ACC112 (cell line): ENCODE measurements around the gene HDAC4.

Experiments
- H2AFZ ChIP-seq: fragments of 200-600 bp; sonication (generic); one replicate; pipeline ENCODE4 v1.6.0; 2017; ENCODE audit warnings: antibody characterized with exemption, low read length; ENCODE audit not compliant: unreplicated experiment
- H3K27ac ChIP-seq: fragments of 200-600 bp; sonication (generic); 2 replicates; pipeline ENCODE4 v1.5.1; 2014; ENCODE audit warnings: low read depth, mild to moderate bottlenecking, antibody characterized with exemption, low read length, moderate library complexity
- H3K27me3 ChIP-seq: fragments of 200-600 bp; sonication (generic); 2 replicates; pipeline ENCODE4 v1.6.1; 2014; ENCODE audit warnings: mild to moderate bottlenecking, antibody characterized with exemption, low read length, moderate library complexity, mixed read lengths; ENCODE audit not compliant: insufficient read depth
- H3K36me3 ChIP-seq: fragments of 200-600 bp; sonication (generic); 2 replicates; pipeline ENCODE4 v1.6.1; 2016; ENCODE audit warnings: mild to moderate bottlenecking, antibody characterized with exemption, low read length, moderate library complexity, mixed read lengths; ENCODE audit not compliant: insufficient read depth
- H3K4me1 ChIP-seq: fragments of 200-600 bp; sonication (generic); one replicate; pipeline ENCODE4 v1.6.1; 2016; ENCODE audit warnings: low read length, mixed read lengths; ENCODE audit not compliant: insufficient read depth, unreplicated experiment, control insufficient read depth
- H3K4me3 ChIP-seq: fragments of 200-600 bp; sonication (generic); 2 replicates; pipeline ENCODE4 v1.5.1; 2014; ENCODE audit warnings: mild to moderate bottlenecking, low read depth, low read length
- H3K79me2 ChIP-seq: fragments of 200-600 bp; sonication (generic); one replicate; pipeline ENCODE4 v1.6.0; 2016; ENCODE audit warnings: low read length; ENCODE audit not compliant: control insufficient read depth, unreplicated experiment, insufficient read depth

The HDAC4 gene

GRCh38 chr2:239116456-239117246 is 284.2 kb downstream of the HDAC4 start:
- no peaks in the 10 kb centered on the region for H3K79me2 ChIP-seq

GRCh38 chr2:239115616-239116015 is 285.2 kb downstream of the HDAC4 start:
- H2AFZ ChIP-seq: no peak overlapping the region
- no peak overlapping the region for H3K4me3 ChIP-seq
- no peaks in the 10 kb centered on the region for H3K36me3 ChIP-seq
- H3K4me1 ChIP-seq: no peaks in the 10 kb centered on the region
- H3K79me2 ChIP-seq: no peaks in the 10 kb centered on the region
- no peak overlapping the region for H3K27ac ChIP-seq
- H3K27me3 ChIP-seq: no peaks in the 10 kb centered on the region

More at GRCh38 chr2:239116456-239117246, 284.2 kb downstream of the HDAC4 start:
- no peak overlapping the region for H3K4me3 ChIP-seq
- H2AFZ ChIP-seq: no peak overlapping the region
- H3K4me1 ChIP-seq: no peaks in the 10 kb centered on the region
- H3K27ac ChIP-seq: no peak overlapping the region
- no peaks in the 10 kb centered on the region for H3K36me3 ChIP-seq
- H3K27me3 ChIP-seq: no peaks in the 10 kb centered on the region

- no peak overlapping the region for H3K4me3 ChIP-seq
- no peak overlapping the region for H3K27ac ChIP-seq
Observed at GRCh38 chr2:239114616-239115265, 286.1 kb downstream of the HDAC4 start.

GRCh38 chr2:239114119-239114581 is 286.7 kb downstream of the HDAC4 start:
- no peaks in the 10 kb centered on the region for H3K27me3 ChIP-seq
- H3K4me1 ChIP-seq: no peaks in the 10 kb centered on the region
- H3K79me2 ChIP-seq: no peaks in the 10 kb centered on the region
- no peaks in the 10 kb centered on the region for H3K36me3 ChIP-seq
- no peak overlapping the region for H3K4me3 ChIP-seq
- no peak overlapping the region for H3K27ac ChIP-seq
- no peak overlapping the region for H2AFZ ChIP-seq

More at GRCh38 chr2:239114616-239115265, 286.1 kb downstream of the HDAC4 start:
- no peaks in the 10 kb centered on the region for H3K36me3 ChIP-seq
- H3K4me1 ChIP-seq: no peaks in the 10 kb centered on the region
- H3K79me2 ChIP-seq: no peaks in the 10 kb centered on the region
- H3K27me3 ChIP-seq: no peaks in the 10 kb centered on the region
- no peak overlapping the region for H2AFZ ChIP-seq

DNA sequence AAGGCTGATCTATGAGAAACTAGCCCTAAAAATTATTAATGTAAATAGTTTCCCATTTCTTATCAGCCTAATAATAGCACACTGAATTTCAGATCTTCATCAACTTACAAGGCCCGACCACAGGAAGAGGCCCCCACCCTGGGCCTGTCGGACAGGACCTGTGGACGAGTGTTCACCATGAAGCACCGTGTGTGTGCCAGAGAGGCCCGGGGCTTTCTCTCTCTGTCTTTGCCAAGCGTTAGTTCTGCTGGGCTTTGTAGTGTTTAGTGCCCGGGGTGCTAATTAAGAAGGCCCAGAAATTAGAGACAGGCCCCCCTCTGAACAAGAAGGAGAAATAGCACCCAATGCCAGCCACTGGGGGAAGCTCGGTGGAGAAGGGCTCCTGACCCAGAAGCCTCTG is 287.2 kb downstream of the HDAC4 start:
- Histone ChIP-seq H3K27me3 (no peaks in the 10 kb centered on the region), H3K36me3 (no peaks in the 10 kb centered on the region), H3K4me1 (no peaks in the 10 kb centered on the region), H3K4me3 (no peak overlapping the region), H2AFZ (no peak overlapping the region), H3K79me2 (no peaks in the 10 kb centered on the region), H3K27ac (no peak overlapping the region)

DNA sequence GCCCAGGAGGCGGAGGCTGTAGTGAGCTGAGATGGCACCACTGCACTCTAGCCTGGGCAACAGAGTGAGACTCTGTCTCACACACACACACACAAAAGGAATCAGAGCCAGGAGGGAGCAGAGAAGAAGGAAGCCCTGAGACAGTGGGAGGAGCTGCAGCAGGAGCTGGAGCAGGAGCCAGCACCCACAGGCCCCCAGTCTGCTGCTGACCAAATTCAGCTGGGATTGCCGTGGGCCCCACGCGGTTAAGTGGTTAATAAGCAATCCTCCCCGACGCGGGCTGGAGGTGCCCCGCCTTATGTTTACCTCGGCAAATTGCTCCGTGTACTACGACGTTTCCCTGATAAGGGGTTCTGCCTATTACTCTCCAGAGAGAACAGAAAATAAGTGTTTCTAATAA is 287.6 kb downstream of the HDAC4 start:
- Histone ChIP-seq H3K4me3 (no peak overlapping the region), H3K4me1 (no peaks in the 10 kb centered on the region)

GRCh38 chr2:239112127-239112774 is 288.6 kb downstream of the HDAC4 start:
- H3K4me1 ChIP-seq: no peaks in the 10 kb centered on the region
- no peaks in the 10 kb centered on the region for H3K27me3 ChIP-seq
- no peaks in the 10 kb centered on the region for H3K79me2 ChIP-seq
- H2AFZ ChIP-seq: no peak overlapping the region
- no peak overlapping the region for H3K4me3 ChIP-seq
- H3K27ac ChIP-seq: no peak overlapping the region
- H3K36me3 ChIP-seq: no peaks in the 10 kb centered on the region

More for the DNA sequence above, 287.6 kb downstream of the HDAC4 start:
- H2AFZ ChIP-seq: no peak overlapping the region
- H3K27me3 ChIP-seq: no peaks in the 10 kb centered on the region
- H3K36me3 ChIP-seq: no peaks in the 10 kb centered on the region
- H3K79me2 ChIP-seq: no peaks in the 10 kb centered on the region
- H3K27ac ChIP-seq: no peak overlapping the region

DNA sequence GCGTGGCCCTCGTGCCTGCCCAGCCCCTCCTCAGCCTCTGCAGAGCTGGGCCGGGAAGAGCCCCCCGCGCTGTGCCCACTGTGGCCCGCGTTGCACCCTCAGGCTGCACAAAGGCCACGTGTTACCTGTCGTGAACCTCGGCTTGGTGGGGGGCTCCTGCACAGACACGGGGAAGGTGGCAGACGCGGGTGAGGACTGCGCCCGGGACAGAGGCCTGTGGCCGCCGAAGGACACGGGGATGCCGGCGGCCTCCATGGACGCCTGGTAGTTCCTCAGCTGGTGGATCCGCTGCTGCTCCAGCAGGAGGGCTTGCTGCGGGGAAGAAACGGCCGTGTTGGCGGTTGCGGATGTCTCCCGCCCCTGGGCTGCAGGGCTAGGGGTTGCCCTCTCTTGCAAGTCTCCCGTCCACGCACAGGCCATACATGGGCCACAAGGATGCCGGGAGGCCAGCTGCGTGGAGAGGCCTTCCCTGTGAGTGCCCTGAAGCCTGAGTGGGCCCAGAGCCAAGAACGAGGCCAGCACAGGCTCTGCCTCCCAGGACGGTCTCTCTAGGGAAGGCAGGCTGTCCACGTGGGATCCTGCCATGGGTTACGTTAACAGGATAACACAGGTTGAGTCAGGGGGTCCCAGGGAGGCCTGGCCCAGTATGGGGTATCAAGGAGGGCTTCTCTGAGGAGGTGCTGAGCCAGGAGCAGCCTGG is 289.3 kb downstream of the HDAC4 start:
- no peak overlapping the region for H3K4me3 ChIP-seq
- H3K79me2 ChIP-seq: no peaks in the 10 kb centered on the region
- no peaks in the 10 kb centered on the region for H3K36me3 ChIP-seq

DNA sequence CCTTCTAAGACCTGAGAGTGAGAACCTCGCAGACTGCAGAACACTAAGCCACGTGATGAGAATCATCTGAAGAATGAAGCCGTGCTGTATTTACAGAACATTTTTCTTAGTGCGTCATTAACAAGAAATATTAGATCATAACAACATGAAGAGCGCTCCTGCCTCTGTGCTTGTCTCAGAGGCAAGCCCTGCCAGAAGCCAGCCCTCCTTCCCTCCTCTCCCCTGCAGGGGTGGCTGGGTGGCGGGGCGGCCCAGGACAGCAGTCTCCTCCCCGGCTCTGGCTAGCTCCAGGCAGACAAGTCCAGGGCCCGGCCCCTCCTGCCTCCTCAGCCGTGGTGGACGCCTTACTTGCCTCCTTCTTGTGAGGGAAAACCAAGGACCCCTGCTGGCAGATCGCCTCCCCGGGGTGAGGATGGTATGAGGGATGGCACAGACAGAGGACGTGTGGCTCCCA is 290.2 kb downstream of the HDAC4 start:
- Histone ChIP-seq H3K27me3 (no peaks in the 10 kb centered on the region), H3K4me1 (no peaks in the 10 kb centered on the region), H3K79me2 (no peaks in the 10 kb centered on the region), H3K4me3 (no peak overlapping the region), H3K36me3 (no peaks in the 10 kb centered on the region), H3K27ac (no peak overlapping the region), H2AFZ (no peak overlapping the region)

More for the DNA sequence above, 289.3 kb downstream of the HDAC4 start:
- H3K4me1 ChIP-seq: no peaks in the 10 kb centered on the region
- H3K27me3 ChIP-seq: no peaks in the 10 kb centered on the region
- no peak overlapping the region for H2AFZ ChIP-seq
- H3K27ac ChIP-seq: no peak overlapping the region

DNA sequence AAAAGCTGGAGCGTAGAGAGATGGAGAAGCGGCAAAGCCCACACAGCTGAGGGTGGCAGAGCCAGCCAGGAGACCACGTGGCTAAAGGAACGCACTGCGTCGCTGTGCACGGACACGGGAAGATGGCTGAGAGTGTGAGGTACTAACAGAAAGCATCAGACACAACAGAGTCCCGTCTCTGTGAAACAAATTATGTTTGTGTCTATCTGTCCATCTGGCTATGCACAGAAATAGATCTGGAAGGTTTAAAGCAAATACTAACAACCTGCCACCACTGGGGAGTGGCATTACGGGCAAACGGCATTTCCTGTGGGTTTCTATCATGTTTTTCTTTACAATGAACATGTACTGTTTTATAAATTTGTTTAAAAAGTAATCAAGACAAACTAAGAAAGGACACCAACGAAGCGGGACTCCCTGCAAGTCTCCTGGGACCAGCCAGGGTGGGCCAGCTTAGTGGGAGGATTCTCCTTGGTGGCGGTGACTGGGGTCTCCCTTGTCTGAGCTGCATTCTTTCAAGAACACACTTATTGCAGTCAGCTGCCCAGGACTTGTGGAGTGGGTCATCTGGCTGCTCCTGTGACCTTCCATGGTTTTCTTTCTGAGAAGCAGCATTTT is 290.8 kb downstream of the HDAC4 start:
- Histone ChIP-seq H3K27me3 (no peaks in the 10 kb centered on the region), H2AFZ (no peak overlapping the region), H3K4me1 (no peaks in the 10 kb centered on the region), H3K36me3 (no peaks in the 10 kb centered on the region), H3K4me3 (no peak overlapping the region), H3K79me2 (no peaks in the 10 kb centered on the region), H3K27ac (no peak overlapping the region)
